ENCODE results near the gene PTPN22.
"Not testable (repeated sequence)": the region's sequence is repeated elsewhere in the genome, so short reads cannot be mapped to it uniquely, and the experiment has no call there.

The PTPN22 gene

DNA sequence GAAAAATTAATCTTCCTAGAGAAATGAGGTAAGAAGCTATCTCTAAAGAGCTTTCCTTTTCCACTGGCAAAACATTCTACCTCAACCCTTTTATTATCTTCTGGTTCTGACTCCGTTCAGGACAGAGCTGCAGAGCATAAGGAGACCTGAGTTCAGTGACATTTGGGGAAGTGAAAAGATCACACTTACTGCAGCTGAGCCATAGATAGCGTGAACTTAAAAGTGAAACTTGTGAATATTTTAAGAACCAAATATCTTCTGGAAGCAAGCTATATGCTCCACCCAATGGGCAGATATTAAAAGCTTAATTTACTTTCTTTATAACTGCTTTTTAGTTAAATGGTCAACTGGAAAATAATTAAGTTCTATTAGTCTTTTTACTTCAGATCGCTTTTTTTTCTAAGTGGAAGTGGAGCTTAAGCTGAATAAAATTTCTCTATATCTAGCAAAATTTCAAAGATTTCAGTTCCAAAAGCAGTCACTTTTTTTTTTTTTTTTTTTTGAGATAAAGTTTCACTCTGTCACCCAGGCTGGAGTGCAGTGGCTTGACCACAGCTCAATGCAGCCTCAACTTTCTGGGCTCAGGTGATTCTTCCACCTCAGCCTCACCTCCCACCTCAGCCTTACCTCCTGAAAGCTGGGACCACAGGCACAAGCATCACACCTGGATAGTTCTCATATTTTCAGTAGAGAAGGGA is 11.9 kb downstream of the PTPN22 start:
- Histone ChIP-seq H3K9ac (peak overlapping the region in 9 of 11 experiments; percentile 14 to 64 (median 42); a peak in 13 of 22 replicates), H3K4me3 (peak overlapping the region in 8 of 10 experiments; percentile 19 to 43 (median 40); a peak in 13 of 20 replicates), H3K4me2 (peak overlapping the region; percentile 65 to 95 (median 83))

DNA sequence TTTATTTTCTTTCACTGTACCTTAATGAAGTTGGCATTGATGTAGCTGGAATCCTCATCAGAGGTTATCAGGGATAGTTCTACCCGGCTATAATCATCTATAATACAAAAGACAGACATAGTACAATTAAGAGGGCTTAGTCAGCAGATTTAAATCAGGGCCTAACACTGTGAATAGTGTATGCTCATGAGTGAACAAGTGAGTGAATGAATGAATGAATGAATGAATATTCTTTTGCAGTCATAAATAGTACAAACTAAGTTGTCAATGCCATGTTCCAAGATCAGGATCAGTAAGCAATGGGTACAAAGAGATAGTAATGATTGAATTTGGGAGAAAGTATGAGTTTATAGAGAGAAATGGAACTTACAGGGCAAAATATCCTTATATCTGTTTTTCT is 12.5 kb downstream of the PTPN22 start:
- peaks cover 18 to 49% (median 37%) of the 10 kb centered on the region in 10 experiments for H3K4me1 ChIP-seq
- TF ChIP-seq Cebpa-rat (IDR thresholded peaks at IDR 0.05) = no peak
- H3K9me3 ChIP-seq (replicated peaks in 1 of 11) = peaks cover 0 to 10% (median 0%) of the 10 kb centered on the region in 11 experiments; a peak in 1 of 22 replicates
- no peaks in the 10 kb centered on the region for H4K20me1 ChIP-seq
- peak overlapping the region; percentile 65 to 95 (median 83); a peak in 21 of 22 replicates for H3K4me2 ChIP-seq
- H3K4me3 ChIP-seq = peak overlapping the region in 1 of 10 experiments; percentile 43; a peak in 1 of 20 replicates
- no peaks in the 10 kb centered on the region for H3K27me3 ChIP-seq
- peaks cover 0 to 65% (median 15%) of the 10 kb centered on the region in 11 experiments; a peak in 14 of 22 replicates for H3K36me3 ChIP-seq
- H3K9ac ChIP-seq = peak overlapping the region in 5 of 11 experiments; percentile 31 to 64 (median 52); a peak in 4 of 22 replicates
- H3K27ac ChIP-seq = peak overlapping the region in 7 of 11 experiments; percentile 17 to 52 (median 24); a peak in 6 of 22 replicates

More for the DNA sequence above, 11.9 kb downstream of the PTPN22 start:
- TF ChIP-seq Cebpa-rat (IDR thresholded peaks at IDR 0.05) = no peak
- Histone ChIP-seq H3K27ac (peak overlapping the region in 9 of 11 experiments; percentile 6 to 52 (median 38); a peak in 15 of 22 replicates), H3K36me3 (peaks cover 0 to 65% (median 15%) of the 10 kb centered on the region in 11 experiments; a peak in 14 of 22 replicates), H4K20me1 (no peaks in the 10 kb centered on the region), H3K4me1 (peaks cover 18 to 49% (median 37%) of the 10 kb centered on the region in 10 experiments), H3K9me3 (replicated peaks in 1 of 11) (peaks cover 0 to 4% (median 0%) of the 10 kb centered on the region in 11 experiments; a peak in 1 of 22 replicates), H3K27me3 (no peaks in the 10 kb centered on the region)

DNA sequence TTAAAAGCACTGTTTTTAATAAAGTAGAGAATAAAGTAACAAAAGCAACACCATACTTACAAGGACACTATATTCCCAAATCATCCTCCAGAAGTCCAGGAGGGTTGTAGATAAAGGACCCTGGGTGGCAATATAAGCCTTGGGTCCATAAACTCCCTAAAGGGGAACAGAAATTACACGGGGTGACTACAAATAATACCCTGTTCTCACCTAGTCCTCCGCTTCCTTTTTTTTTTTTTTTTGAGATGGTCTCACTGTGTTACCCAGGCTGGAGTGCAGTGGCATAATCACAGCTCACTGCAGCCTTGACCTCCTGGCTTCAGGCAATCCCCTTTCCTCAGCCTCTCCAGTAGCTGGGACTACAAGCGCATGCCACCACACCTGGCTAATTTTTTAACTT is 13.1 kb downstream of the PTPN22 start:
- TF ChIP-seq Cebpa-rat (IDR thresholded peaks at IDR 0.05) = no peak
- Histone ChIP-seq H3K9ac (no peak overlapping the region), H3K4me1 (peaks cover 18 to 49% (median 37%) of the 10 kb centered on the region in 10 experiments), H3K36me3 (peaks cover 0 to 65% (median 15%) of the 10 kb centered on the region in 11 experiments; a peak in 14 of 22 replicates), H3K4me2 (peak overlapping the region in 6 of 11 experiments; percentile 73 to 95 (median 86); a peak in 8 of 22 replicates), H4K20me1 (no peaks in the 10 kb centered on the region), H3K4me3 (no peak overlapping the region), H3K27ac (no peak overlapping the region), H3K27me3 (no peaks in the 10 kb centered on the region), H3K9me3 (replicated peaks in 1 of 11) (peaks cover 0 to 10% (median 0%) of the 10 kb centered on the region in 11 experiments; a peak in 1 of 22 replicates)

DNA sequence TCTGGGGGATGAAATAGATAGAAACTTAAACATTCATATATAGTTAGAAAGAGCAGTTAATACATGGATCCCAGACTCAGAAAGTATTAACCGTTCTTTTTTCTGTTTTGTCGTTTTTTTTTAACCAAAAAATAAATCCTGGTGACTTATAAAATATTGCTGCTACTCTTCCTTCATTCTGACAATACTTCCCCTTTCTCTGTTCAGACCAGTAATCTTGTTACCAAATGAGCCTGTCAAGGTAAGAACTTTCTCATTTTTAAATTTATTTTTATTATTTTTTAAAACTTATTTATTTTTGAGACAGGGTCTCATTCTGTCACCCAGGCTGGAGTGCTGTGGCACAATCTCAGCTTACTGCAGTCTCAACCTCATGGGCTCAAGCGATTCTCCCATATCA is 13.7 kb downstream of the PTPN22 start:
- Histone ChIP-seq H3K9ac (no peak overlapping the region), H3K9me3 (replicated peaks in 1 of 11) (peaks cover 0 to 10% (median 0%) of the 10 kb centered on the region in 11 experiments; a peak in 1 of 22 replicates), H3K4me1 (peaks cover 18 to 48% (median 37%) of the 10 kb centered on the region in 10 experiments), H3K4me2 (peak overlapping the region in 4 of 11 experiments; percentile 1 to 86 (median 48); a peak in 2 of 22 replicates), H4K20me1 (no peaks in the 10 kb centered on the region), H3K4me3 (no peak overlapping the region), H3K36me3 (peaks cover 0 to 63% (median 15%) of the 10 kb centered on the region in 11 experiments; a peak in 14 of 22 replicates), H3K27me3 (no peaks in the 10 kb centered on the region), H3K27ac (0 out of 22 replicates have a peak overlapping the region, but pooled peaks of 1 of the 11 experiments have one; percentile 5)
- no peak for TF ChIP-seq Cebpa-rat (IDR thresholded peaks at IDR 0.05)

DNA sequence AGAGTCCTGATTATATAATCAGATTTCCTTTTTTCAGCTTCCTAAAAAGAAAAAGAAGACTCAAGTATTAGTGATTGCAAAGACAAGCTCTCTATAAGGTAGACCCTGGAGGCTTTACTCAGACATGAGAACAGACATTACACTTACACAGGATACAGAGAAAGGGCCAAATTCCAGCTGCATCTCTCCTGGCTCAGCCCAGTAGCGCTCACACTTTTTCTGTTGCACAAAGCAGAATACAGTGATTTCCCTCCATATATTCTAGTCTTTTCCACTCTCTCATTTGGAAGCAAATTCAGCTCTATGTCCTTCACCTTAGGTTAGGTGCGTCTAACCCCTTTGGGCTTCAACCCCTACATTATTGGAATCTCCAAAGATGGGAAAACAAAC is 15.1 kb downstream of the PTPN22 start:
- Histone ChIP-seq H3K27me3 (no peaks in the 10 kb centered on the region), H3K9ac (no peak overlapping the region), H3K9me3 (replicated peaks in 1 of 11) (peaks cover 0 to 10% (median 0%) of the 10 kb centered on the region in 11 experiments; a peak in 1 of 22 replicates), H3K27ac (no peak overlapping the region), H3K36me3 (peaks cover 0 to 73% (median 15%) of the 10 kb centered on the region in 11 experiments; a peak in 14 of 22 replicates), H3K4me2 (no peak overlapping the region), H4K20me1 (no peaks in the 10 kb centered on the region), H3K4me3 (no peak overlapping the region), H3K4me1 (peaks cover 18 to 40% (median 34%) of the 10 kb centered on the region in 10 experiments)
- no peak for TF ChIP-seq Cebpa-rat (IDR thresholded peaks at IDR 0.05)

DNA sequence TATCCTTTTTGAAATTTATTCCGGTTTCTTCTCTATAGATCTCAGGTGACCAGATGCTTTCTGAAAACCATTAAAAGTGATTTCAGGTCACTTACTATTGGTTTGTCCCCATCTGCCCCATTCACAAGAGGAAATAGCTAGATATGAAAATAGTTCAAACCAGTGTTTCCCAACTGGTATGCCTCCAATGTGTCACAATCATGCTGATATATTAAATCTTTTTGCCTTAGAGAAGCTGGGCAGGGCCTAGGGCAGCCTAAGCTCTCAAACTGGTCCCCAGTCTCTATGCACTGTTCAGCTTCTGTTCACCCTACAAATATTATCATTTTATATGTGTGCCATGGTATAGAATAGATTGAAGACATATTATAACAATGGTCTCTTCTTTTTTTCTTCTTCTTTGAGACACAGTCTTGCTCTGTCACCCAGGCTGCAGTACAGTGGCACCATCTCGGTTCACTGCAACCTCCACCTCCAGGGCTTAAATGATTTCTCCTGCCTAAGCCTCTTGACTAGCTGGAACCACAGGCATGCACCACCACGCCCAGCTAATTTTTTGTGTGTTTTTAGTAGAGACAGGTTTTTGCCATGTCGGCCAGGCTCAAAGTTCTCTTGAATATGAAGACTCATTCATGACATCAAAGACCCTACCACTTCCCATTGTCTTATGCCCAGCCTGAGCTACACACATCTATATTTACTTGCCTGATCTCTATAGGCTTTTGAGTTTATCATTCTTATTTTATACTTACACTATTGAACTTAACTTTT is 15.7 kb downstream of the PTPN22 start:
- no peak for TF ChIP-seq Cebpa-rat (IDR thresholded peaks at IDR 0.05)
- Histone ChIP-seq H3K27me3 (no peaks in the 10 kb centered on the region), H3K4me1 (peaks cover 18 to 34% (median 28%) of the 10 kb centered on the region in 10 experiments), H3K4me3 (no peak overlapping the region), H3K36me3 (peaks cover 0 to 79% (median 15%) of the 10 kb centered on the region in 11 experiments; a peak in 14 of 22 replicates), H3K4me2 (no peak overlapping the region), H3K9me3 (replicated peaks in 1 of 11) (peaks cover 0 to 10% (median 0%) of the 10 kb centered on the region in 11 experiments; a peak in 2 of 22 replicates), H4K20me1 (no peaks in the 10 kb centered on the region), H3K9ac (no peak overlapping the region), H3K27ac (no peak overlapping the region)

DNA sequence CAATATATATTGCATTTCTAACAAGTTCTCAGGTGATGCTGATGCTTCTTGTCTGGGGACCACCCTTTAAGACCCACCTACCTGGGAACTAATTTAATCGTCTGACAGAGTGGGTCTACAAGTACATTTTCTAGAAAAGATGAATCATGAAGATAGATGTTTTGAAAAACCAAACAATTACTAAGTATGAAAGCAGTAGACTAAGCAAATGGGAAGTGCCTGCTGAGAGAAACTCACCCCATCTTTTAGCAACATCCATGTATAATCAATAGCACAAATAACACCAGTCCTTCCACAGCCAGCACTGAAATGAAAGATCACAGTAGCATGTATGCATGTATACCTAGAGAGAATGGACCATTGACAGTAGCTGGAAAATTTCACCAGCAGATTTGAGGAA is 17.3 kb downstream of the PTPN22 start:
- H3K4me2 ChIP-seq = no peak overlapping the region
- H3K36me3 ChIP-seq = peaks cover 0 to 94% (median 15%) of the 10 kb centered on the region in 11 experiments; a peak in 15 of 22 replicates
- H4K20me1 ChIP-seq = no peaks in the 10 kb centered on the region
- peaks cover 8 to 20% (median 15%) of the 10 kb centered on the region in 10 experiments for H3K4me1 ChIP-seq
- no peaks in the 10 kb centered on the region for H3K27me3 ChIP-seq
- no peak overlapping the region for H3K4me3 ChIP-seq
- TF ChIP-seq Cebpa-rat (IDR thresholded peaks at IDR 0.05) = no peak
- no peak overlapping the region for H3K27ac ChIP-seq
- peaks cover 0 to 10% (median 3%) of the 10 kb centered on the region in 11 experiments; a peak in 7 of 22 replicates for H3K9me3 ChIP-seq (replicated peaks in 1 of 11)
- no peak overlapping the region for H3K9ac ChIP-seq

DNA sequence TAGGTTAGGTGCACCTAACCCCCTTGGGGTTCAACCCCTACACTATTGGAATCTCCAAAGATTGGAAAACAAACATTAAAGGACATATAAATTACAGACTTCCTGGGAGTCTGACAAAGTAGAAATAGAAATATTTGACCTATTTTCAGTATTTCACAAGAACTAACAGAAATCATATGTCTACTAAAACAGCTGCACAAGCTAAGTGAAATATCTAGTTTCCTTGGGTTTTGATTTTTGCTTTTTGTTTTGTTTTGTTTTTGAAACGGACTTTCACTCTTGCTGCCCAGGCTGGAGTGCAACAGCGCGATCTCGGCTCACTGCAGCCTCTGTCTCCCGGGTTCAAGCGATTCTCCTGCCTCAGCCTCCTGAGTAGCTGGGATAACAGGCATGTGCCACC is 18.8 kb downstream of the PTPN22 start:
- H3K4me1 ChIP-seq, H3K27ac ChIP-seq, H3K4me2 ChIP-seq, H3K27me3 ChIP-seq, H4K20me1 ChIP-seq, H3K9ac ChIP-seq, H3K4me3 ChIP-seq: not testable (repeated sequence)
- Histone ChIP-seq H3K36me3 (peaks cover 0 to 93% (median 23%) of the 10 kb centered on the region in 11 experiments; a peak in 17 of 22 replicates), H3K9me3 (replicated peaks in 1 of 11) (peaks cover 0 to 17% (median 5%) of the 10 kb centered on the region in 11 experiments; a peak in 15 of 22 replicates)

Measured in BLaER1 treated with 17β-estradiol and CSF1 and Interleukin-3, amounts not matched to agents 10 nM and 100 nM (cell line).